Upper lobe of left lung (tissue), 6 donors: ENCODE results near the gene SNAPC4. TPM values are rescaled to one million over a fixed set of nuclear protein-coding genes. Genes with fewer than 3 reads are reported as not detected.

Experiments
- ATAC-seq, 2 donors: fragments of 200-7000 bp; cut with Tn5 transposase; one replicate each; pipeline ENCODE4 v1.9.1; 2022; ENCODE audit warnings: mild to moderate bottlenecking in 2 of 2, moderate library complexity in 2 of 2; ENCODE audit not compliant: low FRiP score in 2 of 2
- DNase-seq, 2 donors: peaks; one replicate each; pipeline ENCODE4 v3.0.0-alpha.2; 2019 to 2020
- H3K27ac ChIP-seq, 4 donors: fragments of 200-600 bp; sonication (generic); one replicate each; pipeline ENCODE4 v1.5.1; 2016 to 2019
- H3K27me3 ChIP-seq, 4 donors: fragments of 200-600 bp; sonication (generic); one replicate each; pipeline ENCODE4 v1.5.1; 2017 to 2019
- H3K36me3 ChIP-seq, 4 donors: fragments of 200-600 bp; sonication (generic); one replicate each; pipeline ENCODE4 v1.5.1; 2016 to 2019
- H3K4me1 ChIP-seq, 4 donors: fragments of 200-600 bp; sonication (generic); one replicate each; pipeline ENCODE4 v1.5.1; 2018 to 2019
- H3K4me3 ChIP-seq, 4 donors: fragments of 200-600 bp; sonication (generic); one replicate each; pipeline ENCODE4 v1.5.1; 2017 to 2019; ENCODE audit warnings: mild to moderate bottlenecking in 2 of 4, moderate library complexity in 1 of 4
- H3K9me3 ChIP-seq, 4 donors: fragments of 200-600 bp; sonication (generic); one replicate each; pipeline ENCODE4 v1.5.1; 2018 to 2019
- EP300 ChIP-seq, 4 donors: sonication (generic); formaldehyde crosslinking; IDR thresholded peaks; one replicate each; pipeline ENCODE4 v1.5.1; 2017; ENCODE audit warnings: antibody characterized with exemption in 4 of 4, control low read depth in 2 of 4
- POLR2A ChIP-seq, 4 donors: fragments of 450-650 bp; IDR thresholded peaks; one replicate each; pipeline ENCODE4 v1.5.1; 2016 to 2017; ENCODE audit warnings: antibody characterized with exemption in 4 of 4, mild to moderate bottlenecking in 2 of 4
- POLR2AphosphoS5 ChIP-seq, 2 donors: sonication (generic); formaldehyde crosslinking; IDR thresholded peaks; one replicate each; pipeline ENCODE4 v1.5.1; 2017; ENCODE audit warnings: antibody characterized with exemption in 2 of 2
- WGBS, 2 donors: methylation state at CpG; one replicate each; pipeline ENCODE4 v1.1.5; 2017 to 2018; 5-methylcytosine and 5-hydroxymethylcytosine counted together
- total RNA-seq, 6 donors: library from RNA; depleted of rRNA in 4 of 6; stranded (reverse); fragments of >200 nt in 4 of 6; gene quantifications; one replicate each; pipeline versions ENCODE4 v1.1.0 to v1.2.1, GENCODE V29; 2016 to 2021
- TF ChIP-seq, protein P1 (sequence below), 6 experiments: fragments of 450-650 bp in 4 of 6; fragments of 200-600 bp in 2 of 6; sonication (generic) in 2 of 6; IDR thresholded peaks; one replicate each; pipeline ENCODE4 v1.5.1; 2016 to 2019; ENCODE audit warnings: antibody characterized with exemption in 6 of 6
- donor health status: DM: no; HTN: no; CAD: no; lungs with moderate emphysema.
- donor health status: DM: no; HTN: yes; CAD: no; lungs with severe emphysema.

The SNAPC4 gene
- total RNA-seq, 6 donors from 2014 or later, result 7.8 to 35.6 (median 13.2) TPM

DNA sequence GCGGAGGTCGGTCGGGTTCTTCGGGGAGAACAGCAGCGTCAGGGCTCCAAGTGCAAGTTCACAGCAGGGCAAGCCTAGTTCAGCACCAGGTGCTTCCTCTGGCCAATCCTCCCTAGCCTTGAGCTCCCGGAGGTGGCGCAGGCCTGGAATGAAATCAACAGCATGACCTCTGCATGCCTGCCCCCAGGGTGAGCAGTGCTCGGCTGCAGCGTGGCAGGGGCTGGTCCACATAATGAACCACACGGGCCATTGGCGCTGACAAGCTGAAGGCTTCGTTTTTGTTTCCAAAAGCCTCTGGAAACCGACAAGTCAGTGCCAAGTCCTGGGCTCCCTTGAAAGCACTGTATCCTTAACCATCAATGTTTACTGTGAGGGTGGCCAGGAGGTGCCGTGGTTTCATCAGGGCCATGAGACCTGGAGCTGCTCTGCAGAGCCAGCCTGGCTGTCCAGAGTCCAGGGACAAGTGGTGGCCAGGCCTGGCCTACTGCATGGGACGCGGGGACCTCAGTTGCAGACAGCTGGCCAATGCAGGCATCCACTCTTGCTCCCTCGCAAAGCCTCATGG is 41.8 kb upstream of the SNAPC4 start:
- TF ChIP-seq POLR2AphosphoS5 (IDR thresholded peaks at IDR 0.05) (no peak), POLR2A (IDR thresholded peaks at IDR 0.05) (no peak)
- Histone ChIP-seq H3K9me3 (no peaks in the 10 kb centered on the region), H3K4me3 (no peak overlapping the region), H3K27ac (no peak overlapping the region), H3K4me1 (peaks cover 21 to 30% (median 27%) of the 10 kb centered on the region in 4 donors), H3K36me3 (peaks cover 14 to 64% (median 58%) of the 10 kb centered on the region in 4 donors), H3K27me3 (no peaks in the 10 kb centered on the region)
- 83 to 94% methylated on average over 7 to 17 of the region's 17 CpGs for whole genome bisulfite sequencing, 2 donors
- ATAC-seq (no peak), DNase-seq (no peak)

DNA sequence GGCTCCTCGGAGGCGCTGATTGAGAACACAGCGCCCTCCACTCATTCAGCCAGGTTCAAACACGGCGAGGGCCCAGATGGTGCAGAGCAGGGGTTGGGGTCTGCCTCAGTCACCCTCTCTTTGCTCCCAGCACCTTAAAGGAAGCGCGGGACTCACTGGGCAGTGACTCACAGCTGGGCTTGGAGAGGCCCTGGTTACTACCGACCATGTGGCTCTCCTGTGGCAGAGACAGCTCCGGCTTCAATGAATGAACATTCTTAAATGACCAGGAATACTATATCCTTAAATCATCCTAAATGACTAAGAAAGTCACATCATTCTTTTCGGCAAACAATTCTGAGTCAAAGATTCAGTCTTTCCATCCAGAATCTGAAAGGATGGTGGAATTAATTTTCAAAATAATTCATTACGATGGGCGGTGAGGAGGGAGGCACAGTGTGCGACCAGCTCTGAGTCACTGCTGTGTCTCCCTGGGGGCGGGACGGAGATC is 41.3 kb upstream of the SNAPC4 start:
- DNase-seq (no peak), ATAC-seq (no peak)
- no peaks in the 10 kb centered on the region for H3K27me3 ChIP-seq
- no peak overlapping the region for H3K4me3 ChIP-seq
- peaks cover 25 to 35% (median 28%) of the 10 kb centered on the region in 4 donors for H3K4me1 ChIP-seq
- H3K36me3 ChIP-seq, result peaks cover 11 to 58% (median 53%) of the 10 kb centered on the region in 4 donors
- H3K27ac ChIP-seq, result no peak overlapping the region
- WGBS, 2 donors, result 90 to 93% methylated on average over 15 of the region's 15 CpGs
- H3K9me3 ChIP-seq, result no peaks in the 10 kb centered on the region
- TF ChIP-seq POLR2AphosphoS5 (IDR thresholded peaks at IDR 0.05) (no peak), EP300 (IDR thresholded peaks at IDR 0.05) (no peak), POLR2A (IDR thresholded peaks at IDR 0.05) (no peak)
- TF ChIP-seq, protein P1, sequence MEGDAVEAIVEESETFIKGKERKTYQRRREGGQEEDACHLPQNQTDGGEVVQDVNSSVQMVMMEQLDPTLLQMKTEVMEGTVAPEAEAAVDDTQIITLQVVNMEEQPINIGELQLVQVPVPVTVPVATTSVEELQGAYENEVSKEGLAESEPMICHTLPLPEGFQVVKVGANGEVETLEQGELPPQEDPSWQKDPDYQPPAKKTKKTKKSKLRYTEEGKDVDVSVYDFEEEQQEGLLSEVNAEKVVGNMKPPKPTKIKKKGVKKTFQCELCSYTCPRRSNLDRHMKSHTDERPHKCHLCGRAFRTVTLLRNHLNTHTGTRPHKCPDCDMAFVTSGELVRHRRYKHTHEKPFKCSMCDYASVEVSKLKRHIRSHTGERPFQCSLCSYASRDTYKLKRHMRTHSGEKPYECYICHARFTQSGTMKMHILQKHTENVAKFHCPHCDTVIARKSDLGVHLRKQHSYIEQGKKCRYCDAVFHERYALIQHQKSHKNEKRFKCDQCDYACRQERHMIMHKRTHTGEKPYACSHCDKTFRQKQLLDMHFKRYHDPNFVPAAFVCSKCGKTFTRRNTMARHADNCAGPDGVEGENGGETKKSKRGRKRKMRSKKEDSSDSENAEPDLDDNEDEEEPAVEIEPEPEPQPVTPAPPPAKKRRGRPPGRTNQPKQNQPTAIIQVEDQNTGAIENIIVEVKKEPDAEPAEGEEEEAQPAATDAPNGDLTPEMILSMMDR (IDR thresholded peaks at IDR 0.05), result no peak

DNA sequence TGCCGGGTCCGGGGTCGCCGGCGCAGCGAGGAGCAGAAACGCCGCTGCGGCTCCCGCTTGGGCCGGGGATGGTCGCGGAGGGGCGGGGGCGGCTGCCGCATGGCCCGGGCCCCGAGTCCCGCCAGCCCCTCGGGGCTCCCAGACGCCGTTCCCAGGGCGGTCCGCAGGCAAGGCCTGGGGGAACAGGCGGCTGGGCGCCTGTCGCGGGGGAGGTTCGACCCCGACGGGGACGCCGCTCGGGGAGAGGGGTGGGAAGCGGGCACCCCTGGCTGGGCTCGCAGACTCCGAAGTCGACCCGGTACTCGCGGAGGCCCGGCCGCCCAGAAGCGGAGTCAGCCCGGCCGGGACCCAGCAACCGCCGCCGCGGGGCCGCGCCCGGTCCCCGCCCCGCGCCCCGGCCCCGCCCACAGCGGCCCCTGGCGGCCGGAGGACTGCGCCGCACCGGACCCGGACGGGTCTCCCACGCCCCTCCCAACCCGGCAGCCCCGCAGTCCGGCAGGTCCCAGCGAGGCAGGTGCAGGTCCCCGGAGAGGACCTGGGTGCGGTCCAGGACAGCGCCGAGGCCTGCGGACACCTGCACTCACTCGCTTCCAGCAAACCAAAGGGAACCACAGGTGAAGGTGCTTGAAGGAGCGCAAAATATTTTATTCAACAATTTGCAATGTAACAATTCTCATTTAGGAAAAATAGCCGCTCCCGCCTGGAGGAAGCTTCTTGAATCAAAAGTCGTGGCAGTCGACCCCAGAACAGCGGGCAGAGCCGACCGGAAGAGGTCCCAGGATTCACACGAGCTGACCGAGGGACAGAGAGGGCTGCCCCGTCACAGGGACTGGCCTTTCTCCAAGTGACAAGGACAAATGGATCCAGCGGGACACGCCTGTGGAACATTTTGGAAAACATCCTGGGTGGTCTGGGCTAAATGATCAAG is 39.8 kb upstream of the SNAPC4 start, which contains the start of gene INPP5E:
Gene INPP5E, minus strand, starts transcription at position 365 of the 928 bp plus-strand sequence. CDS start 426 bp downstream, outside the sequence.
- peaks cover 11 to 49% (median 40%) of the 10 kb centered on the region in 4 donors for H3K36me3 ChIP-seq
- H3K4me1 ChIP-seq, result peaks cover 25 to 40% (median 28%) of the 10 kb centered on the region in 4 donors
- TF ChIP-seq POLR2A (IDR thresholded peaks at IDR 0.05) (peak in 1 of 4 donors; percentile 58), EP300 (IDR thresholded peaks at IDR 0.05) (no peak), POLR2AphosphoS5 (IDR thresholded peaks at IDR 0.05) (no peak)
- TF ChIP-seq, protein P1 (IDR thresholded peaks at IDR 0.05), result peak; percentile 79 to 95 (median 89)
- ATAC-seq, result peak; percentile 84 to 95
- WGBS, 2 donors, result 33 to 34% methylated on average over 9 to 19 of the region's 90 CpGs
- peak within 1 kb of the TSS; percentile 75 to 86 (median 80) for H3K27ac ChIP-seq
- peak within 1 kb of the TSS; percentile 63 to 100 (median 91) for H3K4me3 ChIP-seq
- H3K27me3 ChIP-seq, result no peaks in the 10 kb centered on the region
- no peaks in the 10 kb centered on the region for H3K9me3 ChIP-seq
- DNase-seq, result peak; percentile 69 to 98

DNA sequence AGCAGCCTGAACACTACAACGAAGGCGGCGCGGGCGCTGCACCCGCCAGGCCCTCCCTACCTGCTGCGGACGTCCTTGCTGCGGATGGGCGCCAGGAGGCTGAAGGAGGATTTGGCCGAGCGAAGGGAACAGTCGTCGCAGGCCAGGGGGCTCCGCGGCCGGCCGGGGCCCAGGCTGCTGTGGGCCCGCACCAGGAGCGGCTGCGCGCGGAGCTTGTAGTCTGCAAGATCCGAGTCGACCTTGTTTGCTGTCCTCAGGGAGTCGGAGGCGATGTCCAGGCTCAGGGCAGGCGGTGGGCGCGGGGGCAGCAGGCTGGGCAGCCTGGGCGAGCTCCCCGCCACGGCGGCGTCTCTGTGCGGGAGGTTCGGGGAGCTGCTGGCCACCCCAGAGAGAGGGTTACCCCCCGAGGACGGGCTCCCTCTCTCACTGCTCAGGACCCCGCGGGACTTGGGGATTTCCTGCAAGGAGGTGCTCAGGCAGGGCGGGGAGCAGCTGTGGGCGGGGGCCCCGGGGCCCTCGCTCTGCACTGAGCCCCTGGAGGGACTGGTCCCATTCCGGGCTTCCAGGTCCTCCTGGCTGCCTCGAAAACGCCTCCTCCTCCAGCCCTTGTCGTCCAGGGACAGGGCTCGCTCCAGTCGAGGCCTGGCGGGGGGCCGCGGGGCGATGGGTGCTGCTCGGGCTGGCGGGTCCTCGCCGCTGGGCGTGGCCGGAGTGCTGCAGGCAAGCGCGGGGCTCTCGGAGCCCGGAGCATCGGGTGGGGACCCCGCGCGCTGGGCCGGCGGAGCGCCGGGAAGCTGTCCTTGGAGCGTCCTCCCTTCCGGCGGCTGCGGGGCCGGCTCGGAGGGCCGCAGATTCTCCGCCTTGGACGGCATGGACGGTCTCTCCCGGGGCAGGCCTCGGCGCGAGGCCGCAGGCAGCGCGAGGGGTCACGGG is 38.8 kb upstream of the SNAPC4 start:
- H3K9me3 ChIP-seq, result no peaks in the 10 kb centered on the region
- peak overlapping the region; percentile 63 to 100 (median 91) for H3K4me3 ChIP-seq
- WGBS, 2 donors, result 2 to 10% methylated on average over 2 to 34 of the region's 91 CpGs
- H3K27me3 ChIP-seq, result no peaks in the 10 kb centered on the region
- peaks cover 7 to 39% (median 32%) of the 10 kb centered on the region in 4 donors for H3K36me3 ChIP-seq
- ATAC-seq (peak in 1 of 2 donors; percentile 60), DNase-seq (peak; percentile 34 to 91)
- TF ChIP-seq EP300 (IDR thresholded peaks at IDR 0.05) (no peak), POLR2A (IDR thresholded peaks at IDR 0.05) (no peak)
- TF ChIP-seq, protein P1 (IDR thresholded peaks at IDR 0.05), result peak in 1 of 6 experiments; percentile 4
- peaks cover 25 to 40% (median 28%) of the 10 kb centered on the region in 4 donors for H3K4me1 ChIP-seq
- H3K27ac ChIP-seq, result peak overlapping the region; percentile 75 to 86 (median 80)
